Parathyroid adenoma (tissue), 2 donors: Measurements from ENCODE around the gene GGN.
"Not testable (repeated sequence)": the region's sequence is repeated elsewhere in the genome, so short reads cannot be mapped to it uniquely, and the experiment has no call there.

Experiments used
- H2AFZ ChIP-seq: fragments of 300-600 bp; sonication (generic); one replicate; pipeline ENCODE4 v1.7.0; 2017; ENCODE audit warnings: antibody characterized with exemption, mild to moderate bottlenecking
- H3K27ac ChIP-seq: fragments of 300-600 bp; sonication (generic); one replicate; pipeline ENCODE4 v1.7.0; 2017
- H3K27me3 ChIP-seq: fragments of 300-600 bp; sonication (generic); one replicate; pipeline ENCODE4 v1.7.0; 2017; ENCODE audit warnings: low read length; ENCODE audit not compliant: control insufficient read depth, insufficient read depth
- H3K36me3 ChIP-seq: fragments of 300-600 bp; sonication (generic); one replicate; pipeline ENCODE4 v1.7.0; 2017; ENCODE audit warnings: low read length; ENCODE audit not compliant: control insufficient read depth, insufficient read depth
- H3K4me1 ChIP-seq: fragments of 300-600 bp; sonication (generic); one replicate; pipeline ENCODE4 v1.7.0; 2017; ENCODE audit warnings: control low read depth
- H3K4me2 ChIP-seq: fragments of 300-600 bp; sonication (generic); one replicate; pipeline ENCODE4 v1.7.0; 2017; ENCODE audit warnings: low read length
- H3K4me3 ChIP-seq: fragments of 300-600 bp; sonication (generic); one replicate; pipeline ENCODE4 v1.7.0; 2017; ENCODE audit warnings: low read depth, low read length
- H3K79me2 ChIP-seq: fragments of 300-600 bp; sonication (generic); one replicate; pipeline ENCODE4 v1.7.0; 2017; ENCODE audit warnings: control low read depth
- H3K9ac ChIP-seq: fragments of 300-600 bp; sonication (generic); one replicate; pipeline ENCODE4 v1.7.0; 2017; ENCODE audit warnings: mild to moderate bottlenecking
- H3K9me3 ChIP-seq: fragments of 300-600 bp; sonication (generic); one replicate; pipeline ENCODE4 v1.7.0; 2017; ENCODE audit warnings: low read length; ENCODE audit not compliant: control insufficient read depth
- CTCF ChIP-seq: fragments of 300-600 bp; sonication (generic); IDR thresholded peaks from one replicate; pipeline ENCODE4 v1.7.0; 2017; ENCODE audit warnings: antibody characterized with exemption, mild to moderate bottlenecking
- donor health status: primary hyperparathyroidism.

Gene GGN

GRCh38 chr19:38411041-38411712 is 23.3 kb upstream of the GGN start:
- Histone ChIP-seq H3K36me3 (no peaks in the 10 kb centered on the region), H3K4me2 (no peak overlapping the region), H2AFZ (no peak overlapping the region), H3K9ac (no peak overlapping the region), H3K79me2 (no peaks in the 10 kb centered on the region), H3K27ac (no peak overlapping the region), H3K9me3 (no peaks in the 10 kb centered on the region), H3K4me3 (no peak overlapping the region), H3K27me3 (no peaks in the 10 kb centered on the region), H3K4me1 (no peaks in the 10 kb centered on the region)
- no peak for TF ChIP-seq CTCF

DNA sequence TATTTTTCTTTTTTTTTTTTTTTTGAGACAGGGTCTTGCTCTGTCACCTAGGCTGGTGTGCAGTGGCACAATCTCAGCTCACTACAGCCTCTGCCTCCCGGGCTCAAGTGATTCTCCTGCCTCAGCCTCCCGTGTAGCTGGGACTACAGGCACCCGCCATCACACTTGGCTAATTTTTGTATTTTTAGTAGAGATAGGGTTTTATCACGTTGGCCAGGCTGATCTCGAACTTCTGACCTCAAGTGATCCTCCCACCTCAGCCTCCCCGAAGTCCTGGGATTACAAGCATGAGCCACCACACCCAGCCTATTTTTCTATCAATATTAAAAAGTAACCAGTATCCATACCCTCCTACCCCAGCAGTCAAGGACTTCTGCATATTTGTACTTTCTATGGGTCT is 22.6 kb upstream of the GGN start:
- H3K79me2 ChIP-seq, H3K9ac ChIP-seq, H3K27me3 ChIP-seq, H3K36me3 ChIP-seq, H2AFZ ChIP-seq, H3K9me3 ChIP-seq, H3K27ac ChIP-seq, H3K4me1 ChIP-seq, H3K4me3 ChIP-seq, H3K4me2 ChIP-seq: not testable (repeated sequence)

DNA sequence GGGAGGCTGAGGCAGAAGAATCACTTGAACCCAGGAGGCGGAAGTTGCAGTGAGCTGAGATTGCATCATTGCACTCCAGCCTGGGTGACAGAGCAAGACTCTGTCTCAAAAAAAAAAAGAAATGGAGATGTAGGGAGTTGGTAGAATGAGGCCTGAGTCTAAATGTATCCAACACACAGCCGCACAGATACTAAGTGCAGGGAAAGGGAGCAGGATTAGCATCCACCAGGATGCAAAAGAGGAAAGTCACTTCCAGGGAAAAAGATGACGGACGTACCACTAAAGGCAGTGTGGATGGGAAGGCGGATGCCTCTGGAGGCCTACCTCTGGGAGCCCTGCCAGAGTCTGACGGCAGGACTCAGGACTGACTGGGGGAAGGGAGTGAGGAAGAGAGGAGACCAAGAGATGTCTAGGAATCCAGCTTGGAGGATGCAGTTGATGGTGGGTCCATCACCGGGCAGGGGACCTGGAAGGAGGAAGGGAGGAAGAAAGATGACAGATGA is 21.8 kb upstream of the GGN start:
- no peaks in the 10 kb centered on the region for H3K79me2 ChIP-seq
- H3K27me3 ChIP-seq, result no peaks in the 10 kb centered on the region
- H3K9ac ChIP-seq, result no peak overlapping the region
- no peaks in the 10 kb centered on the region for H3K36me3 ChIP-seq
- H3K4me1 ChIP-seq, result no peaks in the 10 kb centered on the region
- no peak overlapping the region for H2AFZ ChIP-seq
- H3K4me3 ChIP-seq, result no peak overlapping the region
- no peak overlapping the region for H3K27ac ChIP-seq
- no peak for TF ChIP-seq CTCF
- H3K4me2 ChIP-seq, result no peak overlapping the region
- no peaks in the 10 kb centered on the region for H3K9me3 ChIP-seq

DNA sequence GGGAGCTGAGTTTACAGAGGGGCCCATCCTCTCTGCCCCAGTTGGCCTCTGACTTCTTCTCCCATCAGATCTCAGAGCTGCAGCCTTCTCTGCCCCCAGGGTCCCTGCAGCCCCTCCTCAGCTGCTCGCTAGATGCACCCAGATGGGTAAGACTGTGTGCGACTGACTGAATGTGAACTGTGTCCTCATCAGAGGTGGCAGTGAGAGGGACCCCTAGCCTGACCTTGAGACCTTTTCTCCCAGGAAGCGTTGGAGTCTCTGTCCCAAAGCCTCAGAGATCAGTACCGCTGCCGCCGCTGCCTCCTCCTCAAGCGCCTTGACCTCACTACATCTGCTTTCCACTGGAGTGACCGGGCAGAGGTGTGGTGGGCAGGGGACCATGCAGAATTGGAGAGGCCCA is 17.4 kb upstream of the GGN start:
- Histone ChIP-seq H2AFZ (no peak overlapping the region), H3K9ac (no peak overlapping the region), H3K36me3 (no peaks in the 10 kb centered on the region), H3K27me3 (no peaks in the 10 kb centered on the region), H3K4me1 (peaks cover 3% of the 10 kb centered on the region), H3K27ac (no peak overlapping the region), H3K9me3 (no peaks in the 10 kb centered on the region), H3K4me2 (no peak overlapping the region), H3K4me3 (no peak overlapping the region), H3K79me2 (no peaks in the 10 kb centered on the region)
- TF ChIP-seq CTCF, result no peak

DNA sequence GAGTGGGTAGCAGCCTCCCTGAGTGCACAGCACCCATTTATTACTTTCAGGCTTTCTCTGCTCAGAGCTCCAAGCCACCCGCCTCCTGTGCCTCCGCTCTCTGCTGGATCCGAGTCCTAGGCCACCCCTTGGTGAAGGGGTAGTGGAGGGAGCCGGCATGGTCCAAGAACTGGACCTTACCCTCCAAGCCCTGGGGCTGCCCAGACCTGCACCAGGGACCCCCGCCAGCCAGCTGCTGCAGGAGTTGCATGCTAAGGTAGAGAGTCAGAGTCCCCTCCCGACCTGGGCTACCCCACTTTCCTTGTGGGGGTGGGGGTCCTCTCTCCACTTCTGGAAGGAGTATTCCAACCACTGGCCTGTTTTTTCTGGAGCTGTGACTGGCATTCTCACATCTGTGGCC is 17.0 kb upstream of the GGN start:
- no peaks in the 10 kb centered on the region for H3K79me2 ChIP-seq
- no peak overlapping the region for H3K27ac ChIP-seq
- H3K4me2 ChIP-seq, result no peak overlapping the region
- H3K36me3 ChIP-seq, result no peaks in the 10 kb centered on the region
- H3K9ac ChIP-seq, result no peak overlapping the region
- TF ChIP-seq CTCF, result no peak
- H3K4me3 ChIP-seq, result no peak overlapping the region
- H3K4me1 ChIP-seq, result peaks cover 3% of the 10 kb centered on the region
- H2AFZ ChIP-seq, result no peak overlapping the region
- no peaks in the 10 kb centered on the region for H3K9me3 ChIP-seq
- no peaks in the 10 kb centered on the region for H3K27me3 ChIP-seq
